GM10847 (cell line): ENCODE data around the gene STARD9.

Experiments used
- POLR2A ChIP-seq: IDR thresholded peaks from 2 replicates; pipeline ENCODE4 v1.6.1; 2011; ENCODE audit not compliant: insufficient read length; ENCODE audit errors: extremely low read depth

Gene STARD9

GRCh38 chr15:42725331-42725903, 150.0 kb downstream of the STARD9 start:
- no peak for TF ChIP-seq POLR2A

- no peak for TF ChIP-seq POLR2A
Observed at GRCh38 chr15:42726114-42726513, 150.7 kb downstream of the STARD9 start.

- TF ChIP-seq POLR2A: no peak
Observed at GRCh38 chr15:42727750-42728381, 152.5 kb downstream of the STARD9 start.

GRCh38 chr15:42728560-42728959, 153.2 kb downstream of the STARD9 start:
- TF ChIP-seq POLR2A: no peak

DNA sequence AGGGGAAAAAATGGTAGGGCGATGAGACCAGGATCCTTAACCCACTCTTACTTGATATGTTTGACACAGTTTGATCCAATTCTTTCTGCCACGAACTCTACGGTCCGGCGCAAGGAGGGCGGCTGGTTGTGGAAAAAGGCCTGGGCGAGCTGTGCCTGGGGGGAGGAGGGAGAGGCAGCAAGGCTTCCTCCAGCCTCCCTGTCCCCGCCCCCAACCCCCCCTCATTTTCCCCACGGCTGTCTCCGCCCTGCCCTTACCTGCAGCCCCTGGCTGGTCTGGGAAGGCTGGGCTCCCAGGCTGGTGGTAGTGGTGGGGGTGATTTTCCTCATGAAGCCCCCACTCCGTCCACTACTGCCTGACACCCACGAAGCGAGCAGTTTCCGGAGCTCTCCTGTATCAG, 153.6 kb downstream of the STARD9 start:
- TF ChIP-seq POLR2A: no peak

GRCh38 chr15:42729409-42729808, 154.0 kb downstream of the STARD9 start:
- no peak for TF ChIP-seq POLR2A

DNA sequence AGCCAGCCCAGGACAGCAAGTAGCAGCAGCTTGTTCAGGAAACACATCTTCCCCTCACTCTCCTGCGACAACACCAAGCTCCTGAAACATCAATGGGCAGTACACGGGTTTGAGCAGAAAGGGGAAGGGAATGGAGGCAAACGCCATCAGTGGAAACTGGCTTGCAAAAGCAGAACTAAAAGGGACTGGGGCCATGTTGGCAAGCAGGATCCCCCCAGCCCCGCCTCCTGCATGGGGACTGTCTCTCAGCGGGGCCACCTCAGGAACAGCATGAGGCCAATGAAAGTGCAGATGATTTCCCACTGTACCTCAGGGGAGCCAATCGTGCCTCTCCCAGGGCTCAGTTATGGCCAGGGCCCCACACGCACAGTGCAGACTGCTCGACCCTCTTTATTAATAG, 154.7 kb downstream of the STARD9 start:
- TF ChIP-seq POLR2A: no peak

- TF ChIP-seq POLR2A: no peak
Observed at GRCh38 chr15:42730536-42730935, 155.1 kb downstream of the STARD9 start.

DNA sequence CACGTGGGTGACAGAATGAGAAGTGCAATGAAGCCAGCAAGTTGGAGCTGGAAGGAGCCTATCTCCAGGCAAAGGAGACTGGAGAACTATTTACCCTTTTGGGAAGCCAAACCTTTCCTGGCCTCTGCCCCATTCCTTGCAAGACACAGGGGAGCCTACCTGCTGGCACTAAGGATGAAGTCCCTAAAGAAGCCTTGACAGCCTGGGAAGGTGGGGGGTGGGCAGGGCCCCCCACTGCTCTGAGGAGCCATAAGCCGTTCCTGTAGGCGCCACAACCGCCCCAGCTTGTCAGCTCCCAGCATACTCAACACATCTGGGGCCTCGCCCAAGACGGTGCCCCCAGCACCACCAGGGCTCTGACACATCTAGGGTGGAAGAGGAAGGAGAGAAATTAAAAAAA, 156.1 kb downstream of the STARD9 start:
- no peak for TF ChIP-seq POLR2A

GRCh38 chr15:42732095-42732827, 156.9 kb downstream of the STARD9 start:
- TF ChIP-seq POLR2A: no peak

GRCh38 chr15:42733027-42733426, 157.6 kb downstream of the STARD9 start:
- no peak for TF ChIP-seq POLR2A

- no peak for TF ChIP-seq POLR2A
Observed at GRCh38 chr15:42734076-42734672, 158.8 kb downstream of the STARD9 start.

- TF ChIP-seq POLR2A: no peak
Observed at GRCh38 chr15:42735382-42736165, 160.2 kb downstream of the STARD9 start.

DNA sequence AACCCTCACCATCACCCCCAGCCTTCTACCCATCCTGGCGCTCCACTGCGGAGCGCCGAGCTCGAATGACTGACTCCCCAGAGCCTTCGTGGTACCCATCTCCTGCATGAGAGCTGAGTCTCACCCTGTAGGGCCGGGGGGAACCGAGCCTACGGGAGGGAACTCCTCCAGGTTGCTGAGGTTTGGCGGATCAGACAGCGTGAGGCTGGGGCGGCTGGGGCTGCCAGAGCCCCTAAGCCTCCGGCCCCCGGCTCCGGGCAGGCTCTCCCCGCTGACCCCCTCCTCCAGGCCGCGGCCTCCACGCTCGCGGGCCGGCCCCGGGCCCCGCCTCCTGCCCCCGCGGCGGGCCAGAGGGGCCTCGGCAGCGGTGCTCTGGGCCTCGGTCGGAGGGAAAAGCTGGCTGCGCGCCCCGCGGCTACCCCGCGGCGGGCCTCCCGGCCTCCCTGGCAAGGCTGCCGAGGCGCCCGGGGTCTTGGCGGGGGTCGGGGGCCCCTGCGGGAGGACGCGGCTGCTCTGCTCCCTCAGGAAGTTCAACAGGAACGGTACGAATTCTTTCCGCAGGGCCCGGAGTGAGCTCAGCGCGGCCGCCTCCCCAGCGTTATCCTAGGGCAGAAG, 160.9 kb downstream of the STARD9 start:
- no peak for TF ChIP-seq POLR2A
